Stimulated activated CD4-positive, alpha-beta T cell treated with anti-CD3 and anti-CD28 coated beads, Interleukin-4, amount 100 ng/mL, for 1 hour (primary cell): Measurements from ENCODE around the gene PDGFRA.
"Not testable (repeated sequence)": the region's sequence is repeated elsewhere in the genome, so short reads cannot be mapped to it uniquely, and the experiment has no call there.

Experiments
- DNase-seq: peaks from one replicate; pipeline ENCODE4 v3.0.0-alpha.2; 2020

Gene PDGFRA

DNA sequence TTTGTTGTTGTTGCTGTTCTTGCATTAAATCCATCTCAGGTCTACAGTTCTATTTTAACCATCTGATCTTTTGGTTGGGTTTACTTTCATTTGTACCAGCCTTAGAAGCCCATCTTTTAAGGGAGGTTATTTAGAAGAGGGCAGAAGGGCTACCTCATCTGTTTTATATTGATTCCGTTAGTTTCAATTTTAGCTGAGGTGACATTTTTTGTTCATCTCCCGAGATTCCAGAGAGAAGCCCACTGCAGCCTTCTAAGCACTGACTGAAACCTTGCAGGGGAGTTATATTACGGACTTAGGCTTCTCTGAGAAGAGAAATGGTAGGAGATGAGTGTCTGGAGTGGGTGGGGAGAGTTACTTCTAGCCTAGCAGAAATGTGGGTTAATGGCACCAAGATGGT, 101.8 kb downstream of the PDGFRA start:
- no peak for DNase-seq

DNA sequence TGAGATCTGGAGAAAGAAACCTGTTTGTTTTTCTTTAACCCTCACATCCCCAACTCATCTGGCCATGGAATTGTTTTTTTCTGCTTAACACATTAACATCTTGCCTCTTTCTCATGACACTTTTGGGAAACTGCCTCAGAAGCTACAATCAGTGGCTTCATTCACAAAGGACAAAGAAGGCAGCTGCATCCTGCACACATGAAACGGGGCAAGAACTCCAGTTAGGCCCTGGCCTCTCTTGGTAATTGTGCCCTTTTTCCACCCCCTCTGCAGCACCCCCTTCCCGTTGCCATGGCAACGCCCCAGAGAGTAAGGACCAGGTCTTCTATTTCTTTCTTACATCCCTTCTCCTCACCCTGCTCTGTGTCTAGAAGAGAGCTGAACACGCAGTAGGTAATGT, 103.4 kb downstream of the PDGFRA start:
- DNase-seq, result no peak

- DNase-seq, result no peak
These were observed 104.6 kb downstream of the PDGFRA start for GRCh38 chr4:54333657-54334056.

DNA sequence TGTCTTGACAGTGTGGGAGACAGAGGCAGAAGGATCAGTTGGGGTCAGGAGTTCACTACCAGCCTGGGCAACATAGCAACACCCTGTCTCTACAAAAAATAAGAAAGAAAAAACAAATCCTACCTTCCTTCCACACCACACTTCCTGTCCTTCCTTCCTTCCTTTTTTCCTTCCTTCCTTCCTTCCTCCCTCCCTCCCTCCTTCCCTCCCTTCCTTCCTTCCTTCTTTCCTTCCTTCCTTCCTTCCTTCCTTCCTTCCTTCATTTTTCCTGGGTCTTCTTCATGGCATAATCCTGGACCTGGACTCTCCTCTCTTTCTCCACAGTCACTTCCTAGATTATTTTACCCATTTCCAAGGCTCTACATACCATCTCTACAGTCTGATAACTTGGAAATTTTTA, 105.7 kb downstream of the PDGFRA start:
- not testable (repeated sequence) for DNase-seq

- no peak for DNase-seq
These were observed 107.9 kb downstream of the PDGFRA start for GRCh38 chr4:54337009-54337408.

DNA sequence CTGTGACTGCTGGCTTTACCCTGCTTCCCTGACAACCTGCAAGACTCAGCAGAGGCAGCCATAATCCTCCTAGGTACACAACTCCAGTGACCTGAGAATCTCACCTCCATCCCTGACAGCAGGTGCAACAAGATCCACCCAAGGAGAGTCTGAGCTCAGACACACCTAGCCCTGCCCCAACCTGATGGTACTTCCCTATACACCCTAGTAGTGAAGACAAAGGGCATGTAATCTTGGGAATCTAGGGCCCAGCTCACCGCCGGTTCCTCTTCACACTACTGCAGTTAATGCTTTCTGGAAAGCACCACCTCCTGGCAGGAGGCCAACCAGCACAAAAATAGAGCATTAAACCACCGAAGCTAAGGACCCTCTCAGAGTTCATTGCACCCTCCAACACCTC, 113.0 kb downstream of the PDGFRA start:
- not testable (repeated sequence) for DNase-seq
